ENCODE measurements around the gene SLC39A5.
A peak's percentile ranks its signal among the peaks of the same experiment; 100 is the strongest.
"Not testable (repeated sequence)": the region's sequence is repeated elsewhere in the genome, so short reads cannot be mapped to it uniquely, and the experiment has no call there.

The SLC39A5 gene

GRCh38 chr12:56266068-56266692 is 36.3 kb downstream of the SLC39A5 start:
- DNase-seq (ENCODE audit: low read depth) = not testable (repeated sequence)
- H3K4me3 ChIP-seq (ENCODE audit: low read depth, low read length) = peak overlapping the region; percentile 72

DNA sequence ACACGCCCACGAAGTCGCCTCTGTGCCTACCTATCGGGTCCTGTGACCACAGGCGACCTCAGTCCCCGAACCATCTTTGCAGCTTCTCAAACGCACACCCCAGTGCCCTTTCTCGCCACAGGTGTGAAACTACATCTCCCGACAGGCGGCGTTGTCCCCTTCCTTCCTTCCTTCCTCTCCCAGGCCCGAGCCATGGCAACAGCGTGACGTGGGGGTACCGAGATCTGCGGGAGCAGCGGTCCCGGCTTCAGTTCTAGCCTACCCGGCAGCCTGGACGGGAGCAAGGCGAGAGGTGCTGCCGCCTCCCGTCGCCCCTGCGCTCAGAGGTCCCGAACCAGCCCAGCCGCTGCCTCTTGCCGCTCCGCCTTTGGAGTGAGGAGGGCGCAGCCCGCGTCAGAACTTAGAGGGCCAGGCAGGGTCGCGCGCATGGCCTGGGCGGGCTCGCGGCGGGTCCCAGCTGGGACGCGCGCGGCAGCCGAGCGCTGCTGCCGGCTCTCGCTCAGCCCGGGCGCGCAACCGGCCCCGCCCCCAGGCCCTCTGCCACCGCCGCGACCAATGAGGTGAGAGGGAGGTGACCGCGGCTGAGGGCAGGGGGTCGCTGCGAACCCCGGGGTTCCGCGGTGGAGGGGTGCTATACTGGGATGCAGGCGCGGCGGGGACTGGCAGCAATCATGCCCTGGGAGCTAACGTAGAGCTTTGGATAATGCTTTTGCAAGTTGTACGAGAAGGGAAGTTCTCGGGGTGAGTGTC is 37.0 kb downstream of the SLC39A5 start, which contains the start of gene COQ10A:
TSS of gene COQ10A (plus strand) at position 250 of the 750 bp plus-strand sequence. CDS start at position 427, 177 bp downstream.
- peak within 1 kb of the TSS; percentile 72 for H3K4me3 ChIP-seq (ENCODE audit: low read depth, low read length)
- DNase-seq (ENCODE audit: low read depth) = no peak

GRCh38 chr12:56267443-56268071 is 37.7 kb downstream of the SLC39A5 start:
- no peak for DNase-seq (ENCODE audit: low read depth)
- H3K4me3 ChIP-seq (ENCODE audit: low read depth, low read length) = peak overlapping the region; percentile 72

GRCh38 chr12:56271031-56271430 is 41.2 kb downstream of the SLC39A5 start:
- H3K4me3 ChIP-seq (ENCODE audit: low read depth, low read length) = no peak overlapping the region
- no peak for DNase-seq (ENCODE audit: low read depth)

GRCh38 chr12:56272468-56272867 is 42.6 kb downstream of the SLC39A5 start:
- not testable (repeated sequence) for H3K4me3 ChIP-seq (ENCODE audit: low read depth, low read length); DNase-seq (ENCODE audit: low read depth)

GRCh38 chr12:56274299-56274698 is 44.4 kb downstream of the SLC39A5 start:
- no peak for DNase-seq (ENCODE audit: low read depth)
- H3K4me3 ChIP-seq (ENCODE audit: low read depth, low read length) = no peak overlapping the region

DNA sequence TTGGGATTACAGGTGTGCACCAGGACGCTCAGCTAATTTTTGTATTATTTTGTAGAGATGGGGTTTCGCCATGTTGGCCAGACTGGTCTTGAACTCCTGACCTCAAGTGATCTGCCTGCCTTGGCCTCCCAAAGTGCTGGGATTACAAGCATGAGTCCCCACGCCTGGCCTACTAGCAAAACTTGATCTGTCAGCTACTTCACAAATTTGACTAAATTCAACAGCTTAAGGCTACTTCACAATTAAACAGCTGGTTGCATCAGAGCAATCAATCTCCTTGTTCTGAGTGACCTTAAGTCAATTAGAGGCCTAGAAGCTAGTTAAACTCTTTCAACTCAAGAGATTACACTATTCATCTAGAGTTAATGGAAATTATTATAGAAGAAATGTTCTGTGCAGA is 49.1 kb downstream of the SLC39A5 start:
- no peak for DNase-seq (ENCODE audit: low read depth)
- H3K4me3 ChIP-seq (ENCODE audit: low read depth, low read length) = no peak overlapping the region

DNA sequence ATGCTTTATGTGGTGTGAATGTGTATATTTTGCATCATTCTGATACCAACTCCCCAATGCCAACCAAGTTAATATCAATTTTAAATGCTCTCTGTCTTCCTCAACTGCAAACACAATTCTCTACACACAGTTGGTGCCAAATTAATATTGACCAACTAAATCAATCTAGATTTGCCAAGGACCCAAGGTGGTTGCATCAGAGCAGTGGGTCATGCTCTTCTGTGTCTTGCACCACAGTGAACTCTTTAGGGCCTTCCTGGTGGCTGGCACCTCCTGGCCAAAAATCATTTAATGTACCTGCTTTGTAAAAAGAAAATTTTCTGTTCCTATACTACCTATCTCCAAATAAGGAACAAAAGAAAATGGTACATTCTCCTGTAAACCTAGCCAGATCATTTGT is 51.0 kb downstream of the SLC39A5 start:
- H3K4me3 ChIP-seq (ENCODE audit: low read depth, low read length) = no peak overlapping the region
- DNase-seq (ENCODE audit: low read depth) = no peak

GRCh38 chr12:56282030-56282429 is 52.2 kb downstream of the SLC39A5 start:
- H3K4me3 ChIP-seq (ENCODE audit: low read depth, low read length) = no peak overlapping the region
- DNase-seq (ENCODE audit: low read depth) = no peak

- DNase-seq (ENCODE audit: low read depth) = no peak
- H3K4me3 ChIP-seq (ENCODE audit: low read depth, low read length) = no peak overlapping the region
Observed at GRCh38 chr12:56282579-56282978, 52.7 kb downstream of the SLC39A5 start.

- DNase-seq (ENCODE audit: low read depth); H3K4me3 ChIP-seq (ENCODE audit: low read depth, low read length): not testable (repeated sequence)
Observed at GRCh38 chr12:56284263-56284662, 54.4 kb downstream of the SLC39A5 start.

- DNase-seq (ENCODE audit: low read depth) = no peak
- H3K4me3 ChIP-seq (ENCODE audit: low read depth, low read length) = no peak overlapping the region
Observed at GRCh38 chr12:56286044-56286830, 56.4 kb downstream of the SLC39A5 start.
